Fibroblast of pulmonary artery (primary cell): ENCODE data around the gene ZMIZ1.
A peak's percentile ranks its signal among the peaks of the same experiment; 100 is the strongest.

Source experiments
- DNase-seq: peaks from one replicate; pipeline ENCODE4 v3.0.0-alpha.2; 2010; ENCODE audit warnings: low read depth
- H3K4me3 ChIP-seq: replicated peaks from 2 replicates; pipeline ENCODE4 v1.5.1; 2011; ENCODE audit warnings: low read depth, mild to moderate bottlenecking, control low read depth, low read length, moderate library complexity
- TF ChIP-seq, protein P1 (sequence below): IDR thresholded peaks from 2 replicates; pipeline ENCODE4 v1.5.1; 2011; ENCODE audit warnings: mild to moderate bottlenecking, control low read depth, low read length, inconsistent platforms; ENCODE audit errors: missing control alignments

ZMIZ1 gene

DNA sequence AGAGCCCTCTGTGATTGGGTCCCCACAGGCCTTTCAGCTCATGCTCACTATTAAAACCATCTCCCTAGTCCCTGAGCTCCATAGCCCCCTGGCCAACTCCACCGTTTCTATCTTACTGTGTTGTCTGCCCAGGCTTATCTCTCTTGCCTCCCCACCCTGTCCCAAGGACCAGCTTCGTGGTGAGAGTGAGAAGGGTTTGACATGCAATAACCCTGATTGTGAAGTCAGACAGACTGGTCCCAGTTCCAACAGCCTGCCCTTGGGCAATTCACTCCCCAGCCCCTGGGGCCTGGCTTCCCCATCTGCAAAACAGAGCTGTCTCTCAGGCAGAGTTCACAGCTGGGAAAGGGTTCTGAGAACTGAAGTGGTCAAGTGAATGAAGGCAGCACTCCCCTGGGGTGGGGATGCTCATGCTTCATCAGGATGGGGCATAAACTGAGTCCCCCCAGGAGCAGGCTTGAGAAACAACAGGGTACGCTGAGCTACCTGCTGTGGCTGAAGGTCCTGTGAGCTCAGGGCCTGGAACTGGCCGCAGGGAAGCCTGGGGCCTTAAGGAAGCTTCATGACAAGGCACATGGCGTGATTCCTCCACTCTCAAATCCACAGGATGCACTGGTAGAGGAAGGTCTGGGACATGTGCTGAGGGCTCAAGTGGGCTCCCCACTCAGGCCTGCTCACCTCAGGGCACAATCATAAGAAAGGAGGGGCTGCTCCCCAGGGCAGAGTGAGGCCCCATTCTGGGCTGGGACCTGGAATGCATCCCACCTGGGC lies 276.7 kb downstream of the ZMIZ1 start:
- no peak for DNase-seq
- TF ChIP-seq, protein P1, sequence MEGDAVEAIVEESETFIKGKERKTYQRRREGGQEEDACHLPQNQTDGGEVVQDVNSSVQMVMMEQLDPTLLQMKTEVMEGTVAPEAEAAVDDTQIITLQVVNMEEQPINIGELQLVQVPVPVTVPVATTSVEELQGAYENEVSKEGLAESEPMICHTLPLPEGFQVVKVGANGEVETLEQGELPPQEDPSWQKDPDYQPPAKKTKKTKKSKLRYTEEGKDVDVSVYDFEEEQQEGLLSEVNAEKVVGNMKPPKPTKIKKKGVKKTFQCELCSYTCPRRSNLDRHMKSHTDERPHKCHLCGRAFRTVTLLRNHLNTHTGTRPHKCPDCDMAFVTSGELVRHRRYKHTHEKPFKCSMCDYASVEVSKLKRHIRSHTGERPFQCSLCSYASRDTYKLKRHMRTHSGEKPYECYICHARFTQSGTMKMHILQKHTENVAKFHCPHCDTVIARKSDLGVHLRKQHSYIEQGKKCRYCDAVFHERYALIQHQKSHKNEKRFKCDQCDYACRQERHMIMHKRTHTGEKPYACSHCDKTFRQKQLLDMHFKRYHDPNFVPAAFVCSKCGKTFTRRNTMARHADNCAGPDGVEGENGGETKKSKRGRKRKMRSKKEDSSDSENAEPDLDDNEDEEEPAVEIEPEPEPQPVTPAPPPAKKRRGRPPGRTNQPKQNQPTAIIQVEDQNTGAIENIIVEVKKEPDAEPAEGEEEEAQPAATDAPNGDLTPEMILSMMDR: no peak

DNA sequence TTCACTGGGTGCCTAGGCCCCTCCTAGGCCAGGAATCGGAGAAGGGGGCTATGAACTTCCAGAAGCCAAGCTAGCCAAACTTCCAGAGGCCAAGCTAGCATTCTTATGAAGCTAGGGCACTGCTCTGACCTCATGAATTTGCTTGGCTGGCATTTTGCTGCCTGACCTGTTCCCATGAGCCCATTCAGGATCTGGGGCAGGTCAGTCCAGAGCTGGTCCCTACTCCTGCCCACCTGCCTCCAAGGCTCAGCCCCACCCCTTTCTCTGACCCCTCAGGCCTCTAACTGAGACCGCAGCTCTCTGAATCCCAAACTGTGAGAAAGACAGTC lies 277.2 kb downstream of the ZMIZ1 start:
- DNase-seq: no peak
- TF ChIP-seq, protein P1: no peak
- no peak overlapping the region for H3K4me3 ChIP-seq

More for the DNA sequence above, 276.7 kb downstream of the ZMIZ1 start:
- no peak overlapping the region for H3K4me3 ChIP-seq

DNA sequence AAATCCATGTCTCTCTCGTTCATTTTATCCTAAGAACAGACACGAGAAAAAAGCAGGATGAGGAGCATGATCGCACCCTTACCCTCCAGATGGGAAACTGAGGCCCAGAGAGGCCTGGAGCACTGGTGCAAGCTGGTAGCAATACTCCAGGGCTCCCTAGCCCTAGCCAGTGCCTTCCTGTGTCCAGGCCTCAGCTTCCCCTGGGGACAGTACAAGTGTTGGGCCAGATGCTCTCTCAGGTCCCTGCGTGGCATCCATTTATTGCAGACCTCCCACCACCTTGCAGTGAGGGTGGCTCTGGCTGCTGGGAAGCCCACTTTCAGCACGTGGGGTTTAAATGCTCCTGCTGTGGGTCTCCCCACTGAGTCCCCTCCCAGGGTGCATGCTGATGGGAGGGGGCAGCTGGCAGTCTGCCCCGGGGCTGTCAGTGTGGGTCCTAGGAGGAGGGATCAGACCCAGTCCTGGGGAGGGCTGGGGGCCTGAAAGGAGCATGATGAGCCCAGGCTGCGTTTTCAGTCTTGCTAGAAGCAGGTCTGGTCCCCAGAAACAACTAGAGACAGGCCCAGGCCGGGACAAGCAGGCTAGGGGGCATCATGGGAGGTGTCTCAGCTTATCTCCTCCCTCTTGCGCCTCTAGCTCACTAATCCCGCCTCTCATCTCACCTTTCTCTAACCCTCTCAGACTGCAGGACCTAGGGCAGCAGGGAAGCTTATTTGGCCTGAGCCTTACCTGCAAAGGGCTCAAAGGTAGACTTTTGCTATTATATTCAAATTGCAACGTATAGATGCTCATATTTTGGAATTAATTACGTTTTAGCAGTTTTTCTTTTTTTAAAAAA lies 277.8 kb downstream of the ZMIZ1 start:
- TF ChIP-seq, protein P1: no peak
- DNase-seq: no peak

DNA sequence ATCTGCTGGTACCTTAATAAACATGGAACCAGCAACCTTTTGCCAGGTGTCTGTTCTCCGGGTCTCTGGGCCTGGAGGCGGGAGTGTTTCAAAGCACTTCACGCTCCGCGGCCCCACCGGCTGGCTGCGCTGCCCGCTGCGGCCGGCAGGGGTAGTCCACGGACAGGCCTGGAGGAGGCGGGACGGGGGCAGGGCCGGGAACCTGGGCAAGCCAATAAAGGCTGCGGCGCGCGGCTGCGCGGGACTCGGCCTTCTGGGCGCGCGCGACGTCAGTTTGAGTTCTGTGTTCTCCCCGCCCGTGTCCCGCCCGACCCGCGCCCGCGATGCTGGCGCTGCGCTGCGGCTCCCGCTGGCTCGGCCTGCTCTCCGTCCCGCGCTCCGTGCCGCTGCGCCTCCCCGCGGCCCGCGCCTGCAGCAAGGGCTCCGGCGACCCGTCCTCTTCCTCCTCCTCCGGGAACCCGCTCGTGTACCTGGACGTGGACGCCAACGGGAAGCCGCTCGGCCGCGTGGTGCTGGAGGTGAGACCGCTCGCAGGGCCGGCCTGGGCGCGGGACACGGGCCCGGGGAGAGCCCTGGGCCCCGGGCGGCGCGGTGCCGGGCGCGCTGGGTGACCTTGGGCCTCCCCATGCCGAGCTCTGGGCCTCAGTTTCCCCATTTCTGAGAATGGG lies 278.6 kb downstream of the ZMIZ1 start, which contains the start of gene PPIF:
Gene PPIF (plus strand): TSS at position 244 of the 668 bp plus-strand sequence. CDS start 80 bp downstream, at position 324.
- TF ChIP-seq, protein P1: peak; percentile 58
- peak within 1 kb of the TSS; percentile 75 for H3K4me3 ChIP-seq
- DNase-seq: peak; percentile 93

More for the DNA sequence above, 277.8 kb downstream of the ZMIZ1 start:
- no peak overlapping the region for H3K4me3 ChIP-seq

DNA sequence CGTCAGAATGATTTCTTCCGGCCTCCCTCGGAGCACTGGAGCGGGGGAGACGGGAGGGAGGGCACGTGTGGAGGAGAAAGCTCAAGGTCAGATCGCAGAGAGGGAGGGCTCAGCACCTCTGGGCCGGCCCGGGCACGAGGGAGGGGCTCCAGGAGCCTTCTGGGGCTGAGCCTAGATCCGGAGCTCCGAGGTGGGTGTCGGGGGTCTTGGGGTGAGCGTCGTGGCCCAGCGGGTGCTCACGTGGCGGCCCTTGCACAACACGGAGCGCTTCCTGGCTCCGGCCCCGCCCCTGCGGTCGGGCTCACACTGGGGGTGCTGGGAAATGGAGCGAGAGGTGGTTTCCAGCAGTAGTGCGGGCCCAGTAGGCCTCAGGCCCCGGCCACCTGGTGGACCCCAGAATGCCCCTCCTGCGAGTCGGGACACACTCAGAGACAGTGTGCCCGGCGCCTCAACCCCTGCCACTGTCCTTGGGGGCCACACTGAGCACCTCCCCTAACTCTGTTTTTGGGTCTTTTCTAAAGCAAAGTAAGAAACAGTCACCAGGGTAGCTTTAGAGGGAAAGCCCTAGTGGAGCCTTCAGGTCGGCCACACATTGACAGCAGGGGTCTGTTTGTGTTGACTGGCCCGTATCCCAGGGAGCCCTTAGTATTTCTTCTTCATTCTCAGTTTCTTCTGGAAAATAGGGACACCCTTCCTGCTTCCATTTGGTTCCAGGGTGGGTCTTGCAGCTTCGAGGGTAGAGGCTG lies 279.3 kb downstream of the ZMIZ1 start:
- DNase-seq: peak; percentile 72
- TF ChIP-seq, protein P1: no peak
- H3K4me3 ChIP-seq: peak overlapping the region; percentile 75

DNA sequence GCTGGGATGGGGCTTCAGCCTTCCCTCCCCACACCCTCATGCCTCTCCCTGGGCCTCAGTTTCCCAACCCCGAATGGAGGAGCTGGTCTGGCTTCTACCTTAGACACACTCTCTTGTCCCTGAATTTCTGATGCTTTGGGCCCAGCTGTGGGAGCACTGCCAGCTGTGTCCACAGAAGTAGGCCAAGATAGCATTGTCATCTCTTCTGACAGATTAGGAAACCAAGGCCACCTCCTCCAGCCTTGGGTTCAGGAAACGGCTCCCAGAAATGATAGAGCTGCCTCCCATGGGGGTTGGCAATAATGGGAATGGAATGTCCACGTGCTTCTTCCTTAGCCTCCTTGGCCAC lies 279.8 kb downstream of the ZMIZ1 start:
- H3K4me3 ChIP-seq: peak overlapping the region; percentile 75
- TF ChIP-seq, protein P1: no peak
- DNase-seq: peak; percentile 26
